ENCODE data around the gene ZBP1.
"Not testable (repeated sequence)": the region's sequence is repeated elsewhere in the genome, so short reads cannot be mapped to it uniquely, and the experiment has no call there.

The ZBP1 gene

DNA sequence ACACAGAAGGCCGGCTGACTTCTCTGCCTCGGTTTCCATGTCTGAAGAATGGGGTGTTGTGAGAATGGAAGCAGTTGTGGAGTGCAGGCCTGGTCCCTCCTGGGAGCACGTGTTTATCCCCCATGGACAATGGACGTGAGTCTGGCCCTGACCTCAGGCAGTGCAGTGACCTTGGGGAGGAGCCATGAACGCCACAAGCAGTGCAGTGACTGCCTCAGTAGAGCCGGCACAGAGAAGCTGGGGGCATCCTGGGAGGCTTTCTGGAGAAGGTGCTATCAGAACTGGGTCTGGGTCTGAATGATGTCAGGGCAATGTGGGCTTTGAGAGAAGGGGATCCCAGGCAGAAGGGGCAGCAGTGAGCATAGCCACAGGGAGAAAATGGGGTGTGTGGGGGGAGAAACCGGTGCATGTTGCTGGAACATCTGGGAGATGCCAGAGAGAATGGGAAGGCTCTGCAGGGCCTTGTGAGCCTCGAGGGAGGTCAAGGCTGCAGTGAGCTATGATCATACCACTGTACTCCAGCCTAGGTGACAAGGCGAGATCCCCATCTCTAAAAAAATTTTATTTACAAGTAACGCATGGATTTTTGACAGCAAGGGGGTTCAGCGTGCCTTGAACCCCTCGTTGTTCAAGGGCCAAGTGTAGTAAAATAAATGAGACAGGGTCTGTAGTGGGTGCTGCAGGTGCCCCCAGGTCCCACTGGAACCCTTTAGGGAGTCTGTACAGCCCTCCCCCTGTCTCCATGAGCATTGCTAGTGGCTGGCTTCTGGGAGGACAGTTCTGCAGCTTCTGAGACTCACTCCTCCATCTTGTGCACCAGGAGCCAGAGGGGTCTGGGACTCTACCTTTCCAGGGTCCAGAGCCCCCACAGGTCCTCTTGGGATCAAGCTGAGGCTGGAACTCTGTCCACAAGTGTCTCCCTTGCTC is 27.0 kb upstream of the ZBP1 start:
- Histone ChIP-seq H3K36me3 (peaks cover 0 to 35% (median 16%) of the 10 kb centered on the region in 11 experiments; a peak in 14 of 22 replicates), H3K4me1 (peaks cover 0 to 13% (median 6%) of the 10 kb centered on the region in 10 experiments; a peak in 9 of 20 replicates), H3K27me3 (no peaks in the 10 kb centered on the region), H3K4me2 (no peak overlapping the region), H3K4me3 (no peak overlapping the region), H3K9ac (no peak overlapping the region), H4K20me1 (peaks cover 0 to 5% (median 0%) of the 10 kb centered on the region in 11 experiments; a peak in 1 of 22 replicates), H3K27ac (no peak overlapping the region), H3K9me3 (replicated peaks in 1 of 11) (peaks cover 29 to 42% (median 35%) of the 10 kb centered on the region in 11 experiments)
- no peak for TF ChIP-seq Cebpa-rat (IDR thresholded peaks at IDR 0.05)

DNA sequence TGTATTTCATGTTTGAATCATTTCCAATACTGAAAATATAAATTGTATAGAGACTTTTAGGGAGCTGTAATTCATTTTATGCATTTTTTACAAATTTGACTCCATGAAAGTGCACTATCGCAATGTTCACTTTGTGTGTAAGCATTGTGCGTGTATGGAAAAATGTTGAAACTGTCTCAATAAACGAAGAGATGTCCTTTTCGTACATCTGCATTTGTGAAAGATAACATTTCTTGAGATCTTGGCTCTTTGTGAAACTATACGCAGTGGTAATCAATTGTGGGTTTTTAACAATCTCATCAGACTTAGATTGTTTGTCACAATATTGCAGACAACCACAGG is 18.6 kb upstream of the ZBP1 start:
- Histone ChIP-seq H3K9me3 (replicated peaks in 1 of 11) (peaks cover 8 to 28% (median 16%) of the 10 kb centered on the region in 11 experiments), H3K9ac (no peak overlapping the region), H3K4me3 (no peak overlapping the region), H4K20me1 (no peaks in the 10 kb centered on the region), H3K27me3 (no peaks in the 10 kb centered on the region), H3K36me3 (no peaks in the 10 kb centered on the region), H3K27ac (no peak overlapping the region), H3K4me2 (no peak overlapping the region), H3K4me1 (peaks cover 0 to 10% (median 6%) of the 10 kb centered on the region in 10 experiments; a peak in 13 of 20 replicates)
- TF ChIP-seq Cebpa-rat (IDR thresholded peaks at IDR 0.05) = no peak

DNA sequence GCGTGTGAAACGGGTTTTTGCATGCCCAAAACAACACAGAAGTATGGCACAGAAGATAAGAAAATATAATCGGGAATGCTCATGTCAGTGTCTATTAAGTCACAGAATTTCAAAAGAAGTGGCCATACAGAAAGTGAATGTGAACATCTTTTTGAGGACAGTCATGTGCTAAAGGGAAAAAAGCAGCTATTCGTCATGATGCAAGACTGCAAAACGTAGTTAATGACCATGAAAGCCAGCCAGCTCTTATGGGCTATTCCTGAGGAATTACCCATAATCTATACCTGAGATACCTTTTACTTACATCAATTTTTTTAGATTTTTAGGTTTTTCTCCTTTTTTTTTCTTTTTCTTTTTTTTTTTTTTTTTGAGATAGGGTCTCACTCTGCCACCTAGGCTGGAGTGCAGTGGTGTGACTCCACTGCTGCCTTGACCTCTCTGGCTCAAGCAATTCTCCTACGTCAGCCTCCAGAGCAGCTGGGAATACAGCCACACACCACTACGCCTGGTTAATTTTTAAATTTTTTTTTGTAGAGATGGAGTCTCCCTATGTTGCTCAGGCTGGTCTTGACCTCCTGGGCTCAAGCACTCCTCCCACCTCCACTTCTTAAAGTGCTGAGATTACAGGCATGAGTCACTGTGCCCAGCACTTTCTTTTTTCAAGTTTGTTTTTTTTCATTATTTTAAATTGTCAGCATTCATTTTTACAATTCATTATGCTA is 18.1 kb upstream of the ZBP1 start:
- H3K4me1 ChIP-seq = peaks cover 0 to 16% (median 9%) of the 10 kb centered on the region in 10 experiments; a peak in 13 of 20 replicates
- no peak overlapping the region for H3K4me2 ChIP-seq
- H3K27ac ChIP-seq = no peak overlapping the region
- peaks cover 3 to 23% (median 10%) of the 10 kb centered on the region in 11 experiments for H3K9me3 ChIP-seq (replicated peaks in 1 of 11)
- H3K4me3 ChIP-seq = no peak overlapping the region
- no peaks in the 10 kb centered on the region for H3K27me3 ChIP-seq
- H3K9ac ChIP-seq = no peak overlapping the region
- no peaks in the 10 kb centered on the region for H4K20me1 ChIP-seq
- no peaks in the 10 kb centered on the region for H3K36me3 ChIP-seq
- no peak for TF ChIP-seq Cebpa-rat (IDR thresholded peaks at IDR 0.05)

DNA sequence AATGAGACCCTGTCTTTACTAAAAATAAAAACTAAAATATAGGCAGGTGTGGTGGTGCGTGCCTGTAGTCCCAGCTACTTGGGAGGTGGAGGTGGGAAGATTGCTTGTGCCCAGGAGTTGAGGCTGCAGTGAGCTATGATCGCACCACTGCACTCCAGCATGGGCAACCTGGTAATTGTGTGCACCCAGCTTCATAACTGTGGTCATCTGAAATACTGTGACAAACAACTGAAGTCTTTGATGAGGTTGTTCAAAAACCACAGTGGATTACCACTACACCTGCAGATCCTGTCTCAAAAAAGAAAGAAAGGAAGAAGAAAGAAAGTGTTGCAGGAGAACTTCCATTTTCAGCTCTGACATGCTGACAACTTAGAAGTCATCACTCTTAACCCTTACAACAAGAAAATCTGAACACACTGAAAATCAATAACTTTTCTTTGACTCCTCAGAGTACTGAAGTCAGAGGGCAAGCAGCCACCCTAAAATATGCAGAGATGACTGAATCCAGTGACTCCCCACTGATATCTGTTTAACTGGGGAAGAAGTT is 13.8 kb upstream of the ZBP1 start:
- Histone ChIP-seq H3K9ac (no peak overlapping the region), H3K9me3 (replicated peaks in 1 of 11) (peaks cover 11 to 28% (median 17%) of the 10 kb centered on the region in 11 experiments; a peak in 21 of 22 replicates), H4K20me1 (no peaks in the 10 kb centered on the region), H3K36me3 (no peaks in the 10 kb centered on the region), H3K4me3 (no peak overlapping the region), H3K27ac (no peak overlapping the region), H3K4me1 (peaks cover 3 to 37% (median 19%) of the 10 kb centered on the region in 10 experiments), H3K27me3 (no peaks in the 10 kb centered on the region), H3K4me2 (peak overlapping the region in 7 of 11 experiments; percentile 16 to 60 (median 49); a peak in 11 of 22 replicates)
- no peak for TF ChIP-seq Cebpa-rat (IDR thresholded peaks at IDR 0.05)

DNA sequence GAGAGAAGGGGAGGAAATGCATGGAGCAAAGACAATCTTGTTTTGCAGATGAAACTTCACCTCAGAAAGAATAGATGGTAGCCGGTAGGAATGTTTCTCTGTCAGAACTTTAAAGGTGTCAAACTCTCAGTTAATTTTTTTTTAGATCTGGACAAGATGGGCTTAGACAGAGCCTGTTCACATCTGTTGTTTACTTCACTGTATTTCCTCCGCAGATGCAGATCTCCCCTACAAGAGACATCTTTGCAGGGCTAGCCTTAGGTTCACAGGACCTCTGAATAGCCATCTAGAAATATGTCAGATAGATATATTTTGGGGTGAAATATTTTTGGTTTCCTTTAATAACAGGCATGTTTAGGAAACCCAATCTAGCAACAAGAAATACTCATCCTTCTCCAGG is 12.1 kb upstream of the ZBP1 start:
- no peaks in the 10 kb centered on the region for H4K20me1 ChIP-seq
- no peaks in the 10 kb centered on the region for H3K27me3 ChIP-seq
- no peaks in the 10 kb centered on the region for H3K36me3 ChIP-seq
- peaks cover 11 to 28% (median 17%) of the 10 kb centered on the region in 11 experiments; a peak in 21 of 22 replicates for H3K9me3 ChIP-seq (replicated peaks in 1 of 11)
- no peak for TF ChIP-seq Cebpa-rat (IDR thresholded peaks at IDR 0.05)
- no peak overlapping the region for H3K27ac ChIP-seq
- H3K9ac ChIP-seq = no peak overlapping the region
- peak overlapping the region in 4 of 11 experiments; percentile 21 to 39 (median 30); a peak in 6 of 22 replicates for H3K4me2 ChIP-seq
- peaks cover 19 to 52% (median 34%) of the 10 kb centered on the region in 10 experiments for H3K4me1 ChIP-seq
- H3K4me3 ChIP-seq = no peak overlapping the region

DNA sequence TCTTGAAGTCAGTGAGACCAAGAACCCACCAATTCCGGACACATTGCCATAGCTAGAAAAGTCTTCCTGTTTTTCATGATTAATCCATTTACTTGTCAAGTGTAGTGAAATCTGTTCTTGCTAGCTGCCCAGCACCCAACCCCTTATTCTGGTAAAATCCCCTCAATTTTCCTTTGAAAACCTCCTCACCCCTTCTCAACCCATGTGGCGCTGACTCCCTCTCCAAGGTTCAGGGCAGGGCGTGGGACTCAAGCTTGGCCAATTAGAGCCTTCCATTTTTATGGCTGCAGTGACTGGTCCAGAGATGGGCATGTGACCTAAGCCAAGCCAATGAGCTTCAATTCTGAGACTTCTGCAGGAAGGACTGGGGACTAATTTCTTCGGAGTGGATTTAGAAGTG is 9.8 kb upstream of the ZBP1 start:
- H3K4me3 ChIP-seq = no peak overlapping the region; a peak in 1 of 20 replicates
- H3K9me3 ChIP-seq (replicated peaks in 1 of 11) = peaks cover 7 to 22% (median 16%) of the 10 kb centered on the region in 11 experiments; a peak in 20 of 22 replicates
- no peak overlapping the region for H3K9ac ChIP-seq
- peak overlapping the region in 3 of 11 experiments; percentile 2 to 92 (median 80); a peak in 4 of 22 replicates for H3K4me2 ChIP-seq
- no peaks in the 10 kb centered on the region for H4K20me1 ChIP-seq
- no peak for TF ChIP-seq Cebpa-rat (IDR thresholded peaks at IDR 0.05)
- H3K4me1 ChIP-seq = peaks cover 25 to 58% (median 44%) of the 10 kb centered on the region in 10 experiments
- H3K27ac ChIP-seq = peak overlapping the region in 7 of 11 experiments; percentile 89 to 96 (median 92); a peak in 9 of 22 replicates
- H3K36me3 ChIP-seq = no peaks in the 10 kb centered on the region
- no peaks in the 10 kb centered on the region for H3K27me3 ChIP-seq

DNA sequence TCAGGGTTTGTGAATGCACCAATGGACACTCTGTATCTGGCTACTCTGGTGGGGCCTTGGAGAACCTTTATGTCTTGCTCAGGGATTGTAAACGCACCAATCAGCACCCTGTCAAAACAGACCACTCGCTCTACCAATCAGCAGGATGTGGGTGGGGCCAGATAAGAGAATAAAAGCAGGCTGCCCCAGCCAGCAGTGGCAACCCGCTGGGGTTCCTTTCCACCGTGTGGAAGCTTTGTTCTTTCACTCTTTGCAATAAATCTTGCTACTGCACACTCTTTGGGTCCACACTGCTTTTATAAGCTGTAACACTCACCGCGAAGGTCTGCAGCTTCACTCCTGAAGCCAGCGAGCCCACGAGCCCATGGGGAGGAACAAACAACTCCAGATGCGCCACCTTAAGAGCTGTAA is 9.3 kb upstream of the ZBP1 start:
- Histone ChIP-seq H3K4me2 (peak overlapping the region in 8 of 11 experiments; percentile 76 to 92 (median 82); a peak in 9 of 22 replicates), H3K9me3 (replicated peaks in 1 of 11) (peaks cover 11 to 27% (median 20%) of the 10 kb centered on the region in 11 experiments; a peak in 20 of 22 replicates), H3K4me1 (peaks cover 25 to 57% (median 43%) of the 10 kb centered on the region in 10 experiments), H3K9ac (peak overlapping the region in 1 of 11 experiments; percentile 78; a peak in 1 of 22 replicates), H3K27ac (peak overlapping the region in 8 of 11 experiments; percentile 89 to 96 (median 92); a peak in 13 of 22 replicates)
- not testable (repeated sequence) for H3K27me3 ChIP-seq, H3K36me3 ChIP-seq, H3K4me3 ChIP-seq, H4K20me1 ChIP-seq

DNA sequence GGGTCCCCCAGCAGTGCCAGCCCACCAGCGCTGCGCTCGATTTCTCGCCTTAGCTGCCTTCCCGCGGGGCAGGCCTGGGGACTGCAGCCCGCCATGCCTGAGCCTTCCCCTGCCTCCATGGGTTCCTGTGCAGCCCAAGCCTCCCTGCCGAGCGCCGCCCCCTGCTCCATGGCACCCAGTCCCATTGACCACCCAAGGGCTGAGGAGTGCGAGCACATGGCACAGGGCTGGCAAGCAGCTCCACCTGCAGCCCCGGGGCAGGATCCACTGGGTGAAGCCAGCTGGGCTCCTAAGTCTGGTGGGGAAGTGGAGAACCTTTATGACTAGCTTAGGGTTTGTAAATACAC is 8.7 kb upstream of the ZBP1 start:
- Histone ChIP-seq H3K9ac (peak overlapping the region in 9 of 11 experiments; percentile 54 to 82 (median 77); a peak in 17 of 22 replicates), H3K4me1 (peaks cover 25 to 52% (median 39%) of the 10 kb centered on the region in 10 experiments), H3K27ac (peak overlapping the region; percentile 34 to 96 (median 91); a peak in 21 of 22 replicates), H3K4me2 (peak overlapping the region; percentile 51 to 92 (median 80)), H3K9me3 (replicated peaks in 1 of 11) (peaks cover 11 to 28% (median 20%) of the 10 kb centered on the region in 11 experiments; a peak in 20 of 22 replicates)
- H3K27me3 ChIP-seq, H3K36me3 ChIP-seq, H4K20me1 ChIP-seq, H3K4me3 ChIP-seq: not testable (repeated sequence)

All from BLaER1 treated with 17β-estradiol and CSF1 and Interleukin-3, amounts not matched to agents 10 nM and 100 nM (cell line).